ENCODE results near the gene DCC. TPM values are rescaled to one million over a fixed set of nuclear protein-coding genes. Genes with fewer than 3 reads are reported as not detected.

Gene DCC
- total RNA-seq, 1 experiment from 2014 or later, result not detected

GRCh38 chr18:53169346-53169745, 829.3 kb downstream of the DCC start:
- H3K79me2 ChIP-seq (ENCODE audit: insufficient read depth, low read length), result no peaks in the 10 kb centered on the region
- no peak overlapping the region for H3K9ac ChIP-seq (ENCODE audit: low read length)
- H3K4me1 ChIP-seq (ENCODE audit: control insufficient read depth in 1 of 2, insufficient read depth in 2 of 2, low read length in 2 of 2), result no peaks in the 10 kb centered on the region
- ATAC-seq (no peak), DNase-seq (ENCODE audit: low read depth, low spot score) (no peak)
- H3K4me2 ChIP-seq (ENCODE audit: low read length), result no peak overlapping the region
- H4K20me1 ChIP-seq (ENCODE audit: insufficient read depth), result no peaks in the 10 kb centered on the region
- ChIA-PET POLR2A (no interaction called here), CTCF (no interaction called here), RAD21 (ENCODE audit: low non-redundant PET in 1 of 2, low total read pairs in 2 of 2, uncharacterized antibody in 2 of 2, unreplicated experiment in 2 of 2) (no interaction called here)
- H3K9me2 ChIP-seq (ENCODE audit: insufficient read depth), result no peaks in the 10 kb centered on the region
- intact Hi-C loops (cut with micrococcal nuclease), result no loop called here
- TF ChIP-seq POLR2A (IDR thresholded peaks at IDR 0.05; ENCODE audit: borderline replicate concordance, extremely low read depth, insufficient read depth, insufficient read length), result no peak
- TF ChIP-seq CBX3 (IDR thresholded peaks at IDR 0.05; ENCODE audit: low read depth), result no peak
- no peak for TF ChIP-seq EZH2 (IDR thresholded peaks at IDR 0.05)
- no peak for TF ChIP-seq JUND (IDR thresholded peaks at IDR 0.05)
- no peak for TF ChIP-seq YY1 (IDR thresholded peaks at IDR 0.05; ENCODE audit: extremely low read depth, insufficient replicate concordance, low read depth, low read length)
- no peak for TF ChIP-seq FOSL1 (IDR thresholded peaks at IDR 0.05; ENCODE audit: low read depth)
- TF ChIP-seq EZH2phosphoT487 (IDR thresholded peaks at IDR 0.05; ENCODE audit: borderline replicate concordance), result no peak
- no peak for TF ChIP-seq CEBPB (IDR thresholded peaks at IDR 0.05; ENCODE audit: low read depth)
- no peak for TF ChIP-seq SP1 (IDR thresholded peaks at IDR 0.05; ENCODE audit: low read depth)
- TF ChIP-seq SRF (IDR thresholded peaks at IDR 0.05; ENCODE audit: low read depth), result no peak
- no peak for TF ChIP-seq REST (IDR thresholded peaks at IDR 0.05; ENCODE audit: low read depth)
- TF ChIP-seq RAD21 (IDR thresholded peaks at IDR 0.05; ENCODE audit: low read depth), result no peak
- TF ChIP-seq SIN3A (IDR thresholded peaks at IDR 0.05; ENCODE audit: low read depth), result no peak
- no peak for TF ChIP-seq ATF3 (IDR thresholded peaks at IDR 0.05)
- TF ChIP-seq CTCF (IDR thresholded peaks at IDR 0.05 in 2 of 3, conservative IDR thresholded peaks at IDR 0.05 in 1 of 3; ENCODE audit: borderline replicate concordance in 1 of 3, insufficient read depth in 1 of 3, low read depth in 2 of 3, low read length in 2 of 3), result no peak
- no peak for TF ChIP-seq MAX (IDR thresholded peaks at IDR 0.05)
- TF ChIP-seq EGR1 (IDR thresholded peaks at IDR 0.05; ENCODE audit: low read depth), result no peak
- no peak for TF ChIP-seq ZNF274 (IDR thresholded peaks at IDR 0.05; ENCODE audit: low read depth, low read length)
- no peak overlapping the region for H3K4me3 ChIP-seq (replicated peaks in 1 of 2; ENCODE audit: low read depth in 1 of 2, low read length in 2 of 2)
- H3K9me3 ChIP-seq (ENCODE audit: control insufficient read depth in 1 of 2, insufficient read depth in 1 of 2, low read depth in 1 of 2, low read length in 2 of 2), result peaks cover 10 to 17% of the 10 kb centered on the region in 2 experiments; a peak in 2 of 4 replicates
- H3K27me3 ChIP-seq (ENCODE audit: insufficient read depth, low read length), result no peaks in the 10 kb centered on the region
- BruUV-seq (replicated peaks), result no TSS peak
- no peaks in the 10 kb centered on the region for H3K36me3 ChIP-seq (ENCODE audit: control insufficient read depth in 1 of 2, insufficient read depth in 2 of 2, low read length in 2 of 2)
- no peak overlapping the region for H3K27ac ChIP-seq (ENCODE audit: low read depth, low read length)
- H2AFZ ChIP-seq (ENCODE audit: low read depth, low read length, poor library complexity, severe bottlenecking), result no peak overlapping the region

All from HCT116 (cell line).